Endothelial cell of umbilical vein (primary cell): Measurements from ENCODE around the gene PAEP. TPM values are rescaled to one million over a fixed set of nuclear protein-coding genes. Genes with fewer than 3 reads are reported as not detected.

ENCODE experiments used
- BruUV-seq: library from RNA; stranded (reverse); fragments of 400-500 nt; replicated peaks from 2 replicates; lab custom pipeline; 2021; lab: Mats Ljungman, UMichigan
- CTCF ChIA-PET: fragments of 300-600, 350-600 bp; sonication (Branson Sonifier 250); formaldehyde crosslinking; loops from one replicate; lab custom pipeline; 2021; ENCODE audit warnings: antibody characterized with exemption, inconsistent platforms; lab: Charles Lee
- POLR2A ChIA-PET: fragments of 300-600, 350-600 bp; sonication (Branson Sonifier 250); formaldehyde crosslinking; loops from one replicate; lab custom pipeline; 2021; ENCODE audit warnings: antibody characterized with exemption, inconsistent platforms; lab: Charles Lee
- DNase-seq: peaks from one replicate; pipeline ENCODE4 v3.0.0-alpha.2; 2011; ENCODE audit warnings: low read depth, low spot score
- FAIRE-seq: peaks from 2 replicates; lab custom pipeline; 2011; peaks lifted over from hg19 to GRCh38; lab: Jason Lieb, UNC
- H2AFZ ChIP-seq: 2 replicates; pipeline ENCODE4 v1.6.0; 2012; ENCODE audit warnings: low read depth, low read length, control low read depth, inconsistent platforms
- H3K27ac ChIP-seq: 2 replicates; pipeline ENCODE4 v1.5.1; 2011; ENCODE audit warnings: low read depth, mild to moderate bottlenecking, control low read depth, low read length, moderate library complexity; ENCODE audit not compliant: insufficient read depth
- H3K27me3 ChIP-seq, 2 experiments: 2 replicates each; pipeline versions ENCODE4 v1.6.0 to v1.6.1; 2011; ENCODE audit warnings: low read length in 2 of 2, mixed read lengths in 1 of 2; ENCODE audit not compliant: control insufficient read depth in 2 of 2, insufficient read depth in 2 of 2
- H3K36me3 ChIP-seq, 2 experiments: 2 replicates in 1 of 2; 3 replicates in 1 of 2; pipeline ENCODE4 v1.5.1; 2011; ENCODE audit warnings: low read length in 2 of 2, mild to moderate bottlenecking in 1 of 2, moderate library complexity in 1 of 2; ENCODE audit not compliant: control insufficient read depth in 2 of 2, insufficient read depth in 2 of 2; ENCODE audit errors: extremely low read depth in 1 of 2
- H3K4me1 ChIP-seq: 3 replicates; pipeline ENCODE4 v1.5.1; 2011; ENCODE audit warnings: mild to moderate bottlenecking, low read length; ENCODE audit not compliant: control insufficient read depth, insufficient read depth; ENCODE audit errors: extremely low read depth
- H3K4me2 ChIP-seq: 2 replicates; pipeline ENCODE4 v1.6.1; 2011; ENCODE audit warnings: low read length, control low read depth, mixed read lengths; ENCODE audit not compliant: insufficient read depth
- H3K4me3 ChIP-seq, 3 experiments: fragments of 200-600 bp in 1 of 3; sonication (generic), shearing (Covaris generic) in 1 of 3; replicated peaks in 1 of 3; 2 replicates each; pipeline ENCODE4 v1.5.1; 2011 to 2016; ENCODE audit warnings: control low read depth in 3 of 3, low read length in 3 of 3, mild to moderate bottlenecking in 2 of 3, inconsistent platforms in 1 of 3, low read depth in 1 of 3, moderate library complexity in 1 of 3; ENCODE audit not compliant: insufficient read depth in 1 of 3
- H3K79me2 ChIP-seq: 2 replicates; pipeline ENCODE4 v1.6.0; 2012; ENCODE audit warnings: low read length, inconsistent platforms; ENCODE audit not compliant: control insufficient read depth, insufficient read depth
- H3K9ac ChIP-seq: replicated peaks from 2 replicates; pipeline ENCODE3; 2011; ENCODE audit warnings: low read length, control low read depth; ENCODE audit not compliant: insufficient read depth; ENCODE audit errors: extremely low read depth
- H3K9me1 ChIP-seq: replicated peaks from 3 replicates; pipeline ENCODE4 v1.6.0; 2011; ENCODE audit warnings: mild to moderate bottlenecking, low read length; ENCODE audit not compliant: control insufficient read depth, insufficient read depth; ENCODE audit errors: extremely low read depth
- H3K9me3 ChIP-seq: replicated peaks from 2 replicates; pipeline ENCODE4 v1.5.1; 2012; ENCODE audit warnings: low read length, inconsistent platforms; ENCODE audit not compliant: control insufficient read depth, insufficient read depth
- H4K20me1 ChIP-seq: replicated peaks from 2 replicates; pipeline ENCODE3; 2011; ENCODE audit warnings: mild to moderate bottlenecking, low read length; ENCODE audit not compliant: control insufficient read depth, insufficient read depth; ENCODE audit errors: extremely low read depth
- EZH2 ChIP-seq: IDR thresholded peaks from 2 replicates; pipeline ENCODE4 v1.6.1; 2012; ENCODE audit warnings: borderline replicate concordance, low read depth, mild to moderate bottlenecking, moderate library complexity, low read length, inconsistent platforms; ENCODE audit not compliant: severe bottlenecking
- FOS ChIP-seq: IDR thresholded peaks from 2 replicates; pipeline ENCODE4 v1.6.1; 2011; ENCODE audit warnings: mild to moderate bottlenecking, low read length, moderate library complexity, borderline replicate concordance; ENCODE audit not compliant: insufficient read depth
- JUN ChIP-seq: IDR thresholded peaks from 2 replicates; pipeline ENCODE4 v1.6.1; 2011; ENCODE audit warnings: borderline replicate concordance, low read depth; ENCODE audit not compliant: insufficient read length, insufficient read depth
- MYC ChIP-seq: IDR thresholded peaks from one replicate; pipeline ENCODE4 v1.6.1; 2011; ENCODE audit warnings: mild to moderate bottlenecking, low read depth, low read length
- dilution Hi-C: fragments of 300-500 bp; cut with MboI; formaldehyde crosslinking; loops from one replicate; pipeline ENCODE4 v1.15.0; 2019; ENCODE audit warnings: low sequenced_read_pairs; ENCODE audit not compliant: extremely low pct_ligation_motif_present
- intact Hi-C: fragments of 100-400 bp; cut with micrococcal nuclease; formaldehyde crosslinking; loops from one replicate; pipeline ENCODE4 v1.10.0; 2022
- polyA plus RNA-seq, 4 experiments: library from polyadenylated mRNA; depleted of rRNA in 3 of 4; stranded (reverse) in 3 of 4; unstranded in 1 of 4; fragments of >200 nt; gene quantifications; 2 replicates each; pipeline versions ENCODE4 v1.2.1 to v1.2.3, GENCODE V29; 2011 to 2012; ENCODE audit warnings: missing spikeins in 1 of 4
- total RNA-seq: library from RNA; stranded (reverse); gene quantifications from 2 replicates; pipeline ENCODE4 v1.2.3, GENCODE V29; 2021
- TF ChIP-seq, protein P1 (sequence below), 2 donors: IDR thresholded peaks; 1 replicate in 1 of 2; 2 replicates in 1 of 2; pipeline ENCODE4 v1.5.1; 2011; ENCODE audit warnings: low read length in 2 of 2, mild to moderate bottlenecking in 2 of 2, moderate library complexity in 2 of 2, control low read depth in 1 of 2, inconsistent platforms in 1 of 2, low read depth in 1 of 2; ENCODE audit not compliant: insufficient read depth in 1 of 2; ENCODE audit errors: extremely low read depth in 1 of 2
- TF ChIP-seq, protein P2 (sequence below): IDR thresholded peaks from 2 replicates; pipeline ENCODE4 v1.6.1; 2011; ENCODE audit not compliant: insufficient read depth, insufficient read length

Gene PAEP
- total and polyA plus RNA-seq, 2 donors (not counting 3 experiments of a cell fraction or from before 2014, with no cell fraction given) = not detected

DNA sequence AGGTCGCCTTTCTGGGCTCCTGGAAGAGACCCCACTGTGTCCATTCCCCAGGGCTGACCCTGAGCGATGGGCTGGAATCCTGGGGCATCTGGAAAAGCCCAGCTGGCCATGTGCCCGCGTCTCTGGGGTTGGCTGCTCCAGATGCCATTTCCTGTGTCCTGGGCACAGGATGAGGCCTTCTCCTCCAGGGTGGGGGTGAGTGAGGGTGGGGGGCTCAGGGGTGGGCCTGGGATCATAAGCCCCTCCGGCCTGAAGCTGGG lies 30.7 kb downstream of the PAEP start:
- H3K4me3 ChIP-seq = no peak overlapping the region
- no peak overlapping the region for H3K4me2 ChIP-seq
- H3K4me1 ChIP-seq = peaks cover 4% of the 10 kb centered on the region
- POLR2A ChIA-PET = no interaction called here
- no peaks in the 10 kb centered on the region for H3K9me1 ChIP-seq
- FAIRE-seq (no peak), DNase-seq (no peak)
- H3K27me3 ChIP-seq = peaks cover 0 to 16% of the 10 kb centered on the region in 2 experiments
- no TSS peak for BruUV-seq
- H3K79me2 ChIP-seq = no peaks in the 10 kb centered on the region
- no peaks in the 10 kb centered on the region for H4K20me1 ChIP-seq
- dilution Hi-C loops (no loop called here), intact Hi-C loops (no loop called here)
- H3K27ac ChIP-seq = no peak overlapping the region
- no peak overlapping the region for H3K9ac ChIP-seq
- H3K36me3 ChIP-seq = no peaks in the 10 kb centered on the region
- CTCF ChIA-PET = interaction anchor here (1.1 kb wide), 1 partner anchor 88 kb away, joined by 3 read pairs; no protein-coding TSS in a partner anchor
- no peak overlapping the region for H2AFZ ChIP-seq
- TF ChIP-seq MYC = no peak
- TF ChIP-seq JUN = no peak
- TF ChIP-seq, protein P1, sequence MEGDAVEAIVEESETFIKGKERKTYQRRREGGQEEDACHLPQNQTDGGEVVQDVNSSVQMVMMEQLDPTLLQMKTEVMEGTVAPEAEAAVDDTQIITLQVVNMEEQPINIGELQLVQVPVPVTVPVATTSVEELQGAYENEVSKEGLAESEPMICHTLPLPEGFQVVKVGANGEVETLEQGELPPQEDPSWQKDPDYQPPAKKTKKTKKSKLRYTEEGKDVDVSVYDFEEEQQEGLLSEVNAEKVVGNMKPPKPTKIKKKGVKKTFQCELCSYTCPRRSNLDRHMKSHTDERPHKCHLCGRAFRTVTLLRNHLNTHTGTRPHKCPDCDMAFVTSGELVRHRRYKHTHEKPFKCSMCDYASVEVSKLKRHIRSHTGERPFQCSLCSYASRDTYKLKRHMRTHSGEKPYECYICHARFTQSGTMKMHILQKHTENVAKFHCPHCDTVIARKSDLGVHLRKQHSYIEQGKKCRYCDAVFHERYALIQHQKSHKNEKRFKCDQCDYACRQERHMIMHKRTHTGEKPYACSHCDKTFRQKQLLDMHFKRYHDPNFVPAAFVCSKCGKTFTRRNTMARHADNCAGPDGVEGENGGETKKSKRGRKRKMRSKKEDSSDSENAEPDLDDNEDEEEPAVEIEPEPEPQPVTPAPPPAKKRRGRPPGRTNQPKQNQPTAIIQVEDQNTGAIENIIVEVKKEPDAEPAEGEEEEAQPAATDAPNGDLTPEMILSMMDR (IDR thresholded peaks at IDR 0.05; ENCODE audit: extremely low read depth in 1 of 2, insufficient read depth in 1 of 2, low read depth in 1 of 2, low read length in 2 of 2) = no peak
- TF ChIP-seq, protein P2, sequence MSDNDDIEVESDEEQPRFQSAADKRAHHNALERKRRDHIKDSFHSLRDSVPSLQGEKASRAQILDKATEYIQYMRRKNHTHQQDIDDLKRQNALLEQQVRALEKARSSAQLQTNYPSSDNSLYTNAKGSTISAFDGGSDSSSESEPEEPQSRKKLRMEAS = no peak
- no peak for TF ChIP-seq FOS
- H3K9me3 ChIP-seq = no peaks in the 10 kb centered on the region

DNA sequence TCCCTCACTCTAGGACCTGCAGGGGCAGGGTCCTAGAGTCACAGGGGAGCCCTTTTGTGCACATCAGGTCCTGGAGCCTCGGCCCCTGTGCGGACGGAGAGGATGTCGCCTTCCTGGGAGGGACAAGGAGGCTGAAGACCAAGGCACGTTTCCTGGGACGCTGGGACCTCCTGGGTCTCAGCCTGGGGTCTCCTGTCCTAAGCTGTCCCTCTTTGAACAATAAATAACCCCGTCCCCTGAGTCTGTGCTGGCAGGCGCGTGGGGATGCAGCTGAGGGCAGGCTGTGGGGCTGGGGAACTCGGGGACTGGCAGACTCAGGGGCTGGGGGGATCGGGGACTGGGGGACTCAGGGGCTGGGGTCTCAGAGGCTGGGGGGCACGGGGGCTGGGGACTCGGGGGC lies 31.1 kb downstream of the PAEP start:
- Histone ChIP-seq H4K20me1 (no peaks in the 10 kb centered on the region), H2AFZ (no peak overlapping the region), H3K36me3 (no peaks in the 10 kb centered on the region), H3K4me2 (no peak overlapping the region), H3K9me3 (no peaks in the 10 kb centered on the region), H3K9ac (no peak overlapping the region), H3K79me2 (no peaks in the 10 kb centered on the region), H3K4me3 (no peak overlapping the region), H3K9me1 (no peaks in the 10 kb centered on the region), H3K4me1 (peaks cover 2% of the 10 kb centered on the region), H3K27ac (no peak overlapping the region), H3K27me3 (peaks cover 0 to 19% of the 10 kb centered on the region in 2 experiments)
- ChIA-PET CTCF (interaction anchor here (1.1 kb wide), 1 partner anchor 88 kb away, joined by 3 read pairs; no protein-coding TSS in a partner anchor), POLR2A (no interaction called here)
- no peak for DNase-seq
- BruUV-seq = no TSS peak
- FAIRE-seq = no peak
- no peak for TF ChIP-seq EZH2
- no peak for TF ChIP-seq JUN
- dilution Hi-C loops (no loop called here), intact Hi-C loops (no loop called here)
